Keratinocyte (primary cell): ENCODE measurements around the gene KLHL34.

ENCODE experiments used
- CTCF ChIP-seq, 3 experiments: IDR thresholded peaks in 1 of 3; conservative IDR thresholded peaks in 1 of 3; optimal IDR thresholded peaks in 1 of 3; 2 replicates in 2 of 3; 3 replicates in 1 of 3; pipeline versions ENCODE3 to v1.5.1; 2011; ENCODE audit warnings: low read length in 3 of 3, mild to moderate bottlenecking in 3 of 3, moderate library complexity in 2 of 3, control low read depth in 1 of 3, inconsistent platforms in 1 of 3; ENCODE audit not compliant: insufficient read depth in 2 of 3; ENCODE audit errors: extremely low read depth in 1 of 3
- EZH2 ChIP-seq: IDR thresholded peaks from one replicate; pipeline ENCODE4 v1.6.1; 2012; ENCODE audit warnings: inconsistent platforms, mild to moderate bottlenecking, low read length, moderate library complexity

GRCh38 chrX:21666679-21667078 lies 8.5 kb upstream of the KLHL34 start:
- TF ChIP-seq CTCF (optimal IDR thresholded peaks at IDR 0.05 in 1 of 3, IDR thresholded peaks at IDR 0.05 in 1 of 3, conservative IDR thresholded peaks at IDR 0.05 in 1 of 3; ENCODE audit: extremely low read depth in 1 of 3, insufficient read depth in 2 of 3, low read length in 3 of 3) (no peak), EZH2 (no peak)
